GM19438 (cell line): ENCODE data around the gene SLC25A10.

ENCODE experiments used
- ATAC-seq: cut with Tn5 transposase; IDR thresholded peaks from one replicate; pipeline ENCODE4 v1.9.1; 2021; ENCODE audit warnings: low read depth; ENCODE audit not compliant: unreplicated experiment

The SLC25A10 gene

GRCh38 chr17:81741049-81741593 is 29.0 kb downstream of the SLC25A10 start:
- ATAC-seq = no peak

DNA sequence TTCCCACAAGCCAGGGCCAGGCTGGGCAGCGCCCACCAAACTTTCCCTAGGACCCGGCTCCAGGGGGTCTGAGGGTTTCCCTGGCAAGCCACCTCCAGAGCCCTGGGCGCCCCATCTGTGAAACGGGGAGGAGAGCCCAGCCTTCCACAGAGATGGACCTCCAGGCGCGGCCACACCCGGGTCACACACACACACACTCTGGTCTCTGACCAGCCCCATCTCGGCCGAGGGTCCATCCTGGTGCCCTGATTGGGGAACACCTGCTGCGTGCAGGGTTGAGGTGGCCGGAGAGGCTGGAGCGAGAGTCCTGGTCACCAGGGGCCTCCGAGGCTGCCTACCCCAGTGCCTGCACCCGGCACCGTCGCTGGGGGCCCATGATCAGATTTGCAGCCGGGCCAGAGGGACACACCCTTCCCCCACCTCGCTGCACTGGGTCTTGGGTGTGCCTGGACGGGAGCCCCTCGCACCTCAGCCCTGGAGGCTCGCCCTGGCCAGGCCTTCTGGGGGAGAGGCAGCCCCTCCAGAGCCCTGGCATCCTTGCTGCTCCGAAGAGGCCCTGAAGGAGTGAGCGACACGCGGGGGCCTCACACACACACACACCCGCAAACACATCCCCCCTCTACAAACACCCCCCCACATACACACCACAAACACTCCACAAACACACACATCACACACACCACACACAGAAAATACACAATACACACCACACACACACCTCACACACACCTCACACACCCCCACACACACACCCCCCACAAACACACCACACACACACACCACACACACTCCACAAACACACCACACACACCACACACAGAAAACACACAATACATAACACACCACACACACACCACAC is 29.7 kb downstream of the SLC25A10 start:
- ATAC-seq = no peak
